H1 (cell line): Measurements from ENCODE around the gene CLDN14. TPM values are rescaled to one million over a fixed set of nuclear protein-coding genes. Genes with fewer than 3 reads are reported as not detected.

Source experiments
- CTCF ChIA-PET: fragments of 300-600 bp; sonication (Branson Sonifier 250); formaldehyde crosslinking; loops from one replicate; lab custom pipeline; 2021; ENCODE audit not compliant: partially characterized antibody; lab: Charles Lee
- POLR2A ChIA-PET: fragments of 300-600 bp; sonication (Branson Sonifier 250); formaldehyde crosslinking; loops from one replicate; lab custom pipeline; 2021; ENCODE audit warnings: inconsistent platforms; ENCODE audit not compliant: partially characterized antibody; lab: Charles Lee
- DNase-seq, 2 experiments: peaks; one replicate each; pipeline versions ENCODE4 v3.0.0 to v3.0.0-alpha.2; 2010 to 2022; ENCODE audit warnings: low spot score in 2 of 2, low read depth in 1 of 2, mixed read lengths in 1 of 2
- FAIRE-seq: peaks from 2 replicates; lab custom pipeline; 2011; peaks lifted over from hg19 to GRCh38; lab: Jason Lieb, UNC
- H2AFZ ChIP-seq: 2 replicates; pipeline ENCODE4 v1.8.1; 2012; ENCODE audit warnings: low read length, inconsistent platforms
- H2AK5ac ChIP-seq: 2 replicates; pipeline ENCODE4 v1.6.1; 2013; ENCODE audit warnings: low read depth, low read length
- H2BK120ac ChIP-seq: replicated peaks from 2 replicates; pipeline ENCODE3; 2013; ENCODE audit warnings: low read depth, low read length, inconsistent platforms
- H2BK12ac ChIP-seq: 2 replicates; pipeline ENCODE4 v1.6.1; 2013; ENCODE audit warnings: low read depth, low read length
- H2BK15ac ChIP-seq: 2 replicates; pipeline ENCODE4 v1.6.1; 2013; ENCODE audit warnings: low read length
- H2BK20ac ChIP-seq: 2 replicates; pipeline ENCODE4 v1.6.1; 2013; ENCODE audit warnings: low read length
- H2BK5ac ChIP-seq: 2 replicates; pipeline ENCODE4 v1.6.1; 2013; ENCODE audit warnings: low read depth, low read length
- H3K14ac ChIP-seq: 2 replicates; pipeline ENCODE4 v1.6.1; 2013; ENCODE audit warnings: inconsistent platforms; ENCODE audit not compliant: insufficient read length
- H3K18ac ChIP-seq: 2 replicates; pipeline ENCODE4 v1.6.1; 2013; ENCODE audit warnings: low read length; ENCODE audit errors: extremely low read depth
- H3K23ac ChIP-seq: 2 replicates; pipeline ENCODE4 v1.6.1; 2013; ENCODE audit warnings: inconsistent platforms; ENCODE audit not compliant: insufficient read length
- H3K23me2 ChIP-seq: 2 replicates; pipeline ENCODE4 v1.6.1; 2013; ENCODE audit warnings: low read depth, low read length
- H3K27ac ChIP-seq: 2 replicates; pipeline ENCODE4 v1.6.1; 2011; ENCODE audit warnings: low read depth, low read length, inconsistent platforms
- H3K27me3 ChIP-seq, 4 experiments: replicated peaks in 1 of 4; 1 replicate in 1 of 4; 2 replicates in 3 of 4; pipeline versions ENCODE4 v1.6.1 to v1.8.1; 2011 to 2013; ENCODE audit warnings: low read length in 3 of 4, mild to moderate bottlenecking in 3 of 4, inconsistent platforms in 2 of 4, mixed read lengths in 2 of 4, moderate library complexity in 1 of 4; ENCODE audit not compliant: control insufficient read depth in 3 of 4, insufficient read depth in 3 of 4; ENCODE audit errors: extremely low read depth in 1 of 4
- H3K36me3 ChIP-seq, 4 experiments: 2 replicates each; pipeline versions ENCODE4 v1.6.1 to v1.8.1; 2011 to 2013; ENCODE audit warnings: mild to moderate bottlenecking in 4 of 4, low read length in 3 of 4, moderate library complexity in 2 of 4, control low read depth in 1 of 4, inconsistent platforms in 1 of 4; ENCODE audit not compliant: insufficient read depth in 4 of 4, control insufficient read depth in 2 of 4
- H3K4ac ChIP-seq: replicated peaks from 2 replicates; pipeline ENCODE3; 2013; ENCODE audit warnings: low read length, low read depth, mixed read lengths, inconsistent platforms; ENCODE audit not compliant: insufficient read length
- H3K4me1 ChIP-seq, 4 experiments: replicated peaks in 1 of 4; 1 replicate in 1 of 4; 2 replicates in 3 of 4; pipeline versions ENCODE4 v1.6.1 to v1.8.1; 2011 to 2013; ENCODE audit warnings: low read length in 3 of 4, inconsistent platforms in 2 of 4, mixed read lengths in 1 of 4; ENCODE audit not compliant: insufficient read depth in 4 of 4, control insufficient read depth in 3 of 4
- H3K4me2 ChIP-seq, 2 experiments: 2 replicates each; pipeline versions ENCODE4 v1.6.1 to v1.8.1; 2011 to 2013; ENCODE audit warnings: low read depth in 2 of 2, low read length in 2 of 2, control low read depth in 1 of 2, inconsistent platforms in 1 of 2, mild to moderate bottlenecking in 1 of 2; ENCODE audit not compliant: insufficient read depth in 1 of 2
- H3K4me3 ChIP-seq, 4 experiments: fragments of 200-600, 300-600 bp in 1 of 4; sonication (generic), shearing (Covaris generic), sonication (Bioruptor Twin) in 1 of 4; 2 replicates each; pipeline versions ENCODE4 v1.5.1 to v1.8.1; 2011 to 2016; ENCODE audit warnings: low read length in 4 of 4, low read depth in 3 of 4, control low read depth in 2 of 4, inconsistent platforms in 2 of 4, mild to moderate bottlenecking in 2 of 4, mixed read lengths in 1 of 4, moderate library complexity in 1 of 4; ENCODE audit not compliant: insufficient read depth in 2 of 4; ENCODE audit errors: extremely low read depth in 1 of 4
- H3K56ac ChIP-seq: replicated peaks from 2 replicates; pipeline ENCODE3; 2013; ENCODE audit warnings: low read depth, mild to moderate bottlenecking, mixed read lengths, low read length, inconsistent platforms; ENCODE audit not compliant: insufficient read length
- H3K79me1 ChIP-seq: 2 replicates; pipeline ENCODE4 v1.6.1; 2013; ENCODE audit warnings: low read depth, low read length, control low read depth
- H3K79me2 ChIP-seq, 2 experiments: 2 replicates each; pipeline versions ENCODE4 v1.6.1 to v1.8.1; 2012 to 2013; ENCODE audit warnings: low read length in 2 of 2, mild to moderate bottlenecking in 2 of 2, inconsistent platforms in 1 of 2; ENCODE audit not compliant: insufficient read depth in 2 of 2, control insufficient read depth in 1 of 2
- H3K9ac ChIP-seq, 4 experiments: replicated peaks in 1 of 4; 1 replicate in 1 of 4; 2 replicates in 3 of 4; pipeline versions ENCODE4 v1.6.1 to v1.8.1; 2011 to 2013; ENCODE audit warnings: low read depth in 3 of 4, low read length in 3 of 4, control low read depth in 2 of 4, mild to moderate bottlenecking in 2 of 4, moderate library complexity in 2 of 4, inconsistent platforms in 1 of 4; ENCODE audit errors: extremely low read depth in 1 of 4
- H3K9me3 ChIP-seq, 2 experiments: 2 replicates each; pipeline versions ENCODE4 v1.6.1 to v1.8.1; 2012 to 2013; ENCODE audit warnings: mild to moderate bottlenecking in 2 of 2, moderate library complexity in 2 of 2, control low read depth in 1 of 2, inconsistent platforms in 1 of 2, low read depth in 1 of 2, low read length in 1 of 2, mixed read lengths in 1 of 2; ENCODE audit not compliant: insufficient read depth in 2 of 2
- H4K20me1 ChIP-seq, 2 experiments: replicated peaks in 1 of 2; 2 replicates each; pipeline versions ENCODE3 to v1.8.1; 2011 to 2013; ENCODE audit warnings: inconsistent platforms in 2 of 2, low read length in 2 of 2, mild to moderate bottlenecking in 1 of 2; ENCODE audit not compliant: insufficient read depth in 2 of 2, control insufficient read depth in 1 of 2
- H4K5ac ChIP-seq: 2 replicates; pipeline ENCODE4 v1.6.1; 2013; ENCODE audit warnings: low read length, low read depth, mixed read lengths, inconsistent platforms; ENCODE audit not compliant: insufficient read length
- H4K8ac ChIP-seq: 2 replicates; pipeline ENCODE4 v1.8.0; 2013; ENCODE audit warnings: mild to moderate bottlenecking, moderate library complexity, low read length, inconsistent platforms; ENCODE audit not compliant: insufficient read depth; ENCODE audit errors: extremely low read depth
- H4K91ac ChIP-seq: replicated peaks from 2 replicates; pipeline ENCODE3; 2013; ENCODE audit warnings: low read length, mixed read lengths, inconsistent platforms; ENCODE audit not compliant: insufficient read length
- ASH2L ChIP-seq: fragments of 200-600, 300-600 bp; sonication (generic); IDR thresholded peaks from one replicate; pipeline ENCODE4 v1.7.1; 2017; ENCODE audit warnings: low read length
- CBX5 ChIP-seq: fragments of 300-800, 300-1000 bp; sonication (generic); IDR thresholded peaks from 2 replicates; pipeline ENCODE4 v1.7.1; 2016; ENCODE audit warnings: antibody characterized with exemption, low read length, low read depth
- CHD2 ChIP-seq: IDR thresholded peaks from 2 replicates; pipeline ENCODE4 v1.6.1; 2012; ENCODE audit warnings: low read length, improper control_type of control experiment
- MAFK ChIP-seq: IDR thresholded peaks from 2 replicates; pipeline ENCODE4 v1.6.1; 2012; ENCODE audit warnings: low read depth, mild to moderate bottlenecking, improper control_type of control experiment, low read length
- POLR2AphosphoS5 ChIP-seq: IDR thresholded peaks from 2 replicates; pipeline ENCODE4 v1.6.1; 2011; ENCODE audit warnings: low read depth, low read length
- ZNF274 ChIP-seq: IDR thresholded peaks from 2 replicates; pipeline ENCODE4 v1.7.0; 2012; ENCODE audit warnings: low read length, borderline replicate concordance; ENCODE audit errors: extremely low read depth
- WGBS, 2 experiments: shearing (Covaris generic) in 1 of 2; methylation state at CpG; one replicate each; pipeline versions ENCODE4 v1.1.6 to v1.1.7; 2013 to 2015; ENCODE audit warnings: low lambda C conversion rate in 2 of 2, mixed read lengths in 2 of 2, inconsistent platforms in 1 of 2, low coverage in 1 of 2, missing lambda C conversion rate in 1 of 2; ENCODE audit not compliant: insufficient replicate concordance in 2 of 2, insufficient coverage in 1 of 2, insufficient read length in 1 of 2; ENCODE audit errors: extremely low coverage in 1 of 2, missing lambda C conversion rate in 1 of 2; 5-methylcytosine and 5-hydroxymethylcytosine counted together
- polyA plus RNA-seq, 7 experiments: library from polyadenylated mRNA; depleted of rRNA in 3 of 7; stranded (reverse) in 5 of 7; unstranded in 2 of 7; fragments of >200 nt in 5 of 7; fragments of 200-250 nt in 2 of 7; gene quantifications; 1 replicate in 5 of 7; 2 replicates in 1 of 7; 4 replicates in 1 of 7; pipeline versions ENCODE4 v1.2.1 to v1.2.3, GENCODE V29; 2011 to 2013; ENCODE audit warnings: missing spikeins in 2 of 7, mixed read lengths in 2 of 7
- total RNA-seq: library from RNA; stranded (reverse); fragmentation: NEBNext Ultra II Directional; extraction: Animal tissue kit (Norgen Biotek cat#: 25700); gene quantifications from 2 replicates; pipeline ENCODE4 v1.2.1, GENCODE V29; 2021

CLDN14 gene
- total and polyA plus RNA-seq, 2 of the 8 experiments (the other 6 are each of a cell fraction or from before 2014, with no cell fraction given) = 0.08 TPM; not detected in 1

GRCh38 chr21:36430841-36431240 lies 49.1 kb downstream of the CLDN14 start:
- Histone ChIP-seq H4K91ac (no peak overlapping the region), H3K4ac (no peak overlapping the region), H2BK5ac (no peak overlapping the region), H2BK20ac (no peak overlapping the region), H4K5ac (no peak overlapping the region), H3K27me3 (no peaks in the 10 kb centered on the region), H4K8ac (no peak overlapping the region), H2BK15ac (no peak overlapping the region), H3K23me2 (no peaks in the 10 kb centered on the region), H3K56ac (no peak overlapping the region), H2BK120ac (no peak overlapping the region), H3K9ac (no peak overlapping the region), H3K14ac (no peak overlapping the region), H3K23ac (no peak overlapping the region), H3K9me3 (no peaks in the 10 kb centered on the region), H4K20me1 (no peaks in the 10 kb centered on the region), H3K36me3 (no peaks in the 10 kb centered on the region), H2AFZ (no peak overlapping the region), H2AK5ac (no peak overlapping the region), H3K79me2 (no peaks in the 10 kb centered on the region), H3K4me3 (no peak overlapping the region), H3K79me1 (no peaks in the 10 kb centered on the region), H3K4me1 (no peaks in the 10 kb centered on the region; a peak in 1 of 7 replicates), H3K18ac (no peak overlapping the region), H3K27ac (no peak overlapping the region), H2BK12ac (no peak overlapping the region), H3K4me2 (no peak overlapping the region)
- ChIA-PET POLR2A (no interaction called here), CTCF (interaction anchor here (0.6 to 3.8 kb wide), 6 partner anchors 9 to 425 kb away, joined by 3 to 19 read pairs (median 5); partner anchors contain the start of gene CLDN14)
- 89% methylated on average over 4 of the region's 4 CpGs; no CpG with 5 or more reads in 1 of the 2 experiments for WGBS, 2 experiments
- no peak for DNase-seq
- TF ChIP-seq CHD2 (no peak), POLR2AphosphoS5 (no peak), ZNF274 (no peak), ASH2L (no peak), CBX5 (no peak), MAFK (no peak)
- no peak for FAIRE-seq
